HG02885 (cell line): ENCODE results near the gene SPACA5B.
"Not testable (repeated sequence)": the region's sequence is repeated elsewhere in the genome, so short reads cannot be mapped to it uniquely, and the experiment has no call there.

ENCODE experiments used
- ATAC-seq: cut with Tn5 transposase; IDR thresholded peaks from one replicate; pipeline ENCODE4 v1.9.1; 2021; ENCODE audit warnings: mild to moderate bottlenecking; ENCODE audit not compliant: unreplicated experiment, poor library complexity

The SPACA5B gene

DNA sequence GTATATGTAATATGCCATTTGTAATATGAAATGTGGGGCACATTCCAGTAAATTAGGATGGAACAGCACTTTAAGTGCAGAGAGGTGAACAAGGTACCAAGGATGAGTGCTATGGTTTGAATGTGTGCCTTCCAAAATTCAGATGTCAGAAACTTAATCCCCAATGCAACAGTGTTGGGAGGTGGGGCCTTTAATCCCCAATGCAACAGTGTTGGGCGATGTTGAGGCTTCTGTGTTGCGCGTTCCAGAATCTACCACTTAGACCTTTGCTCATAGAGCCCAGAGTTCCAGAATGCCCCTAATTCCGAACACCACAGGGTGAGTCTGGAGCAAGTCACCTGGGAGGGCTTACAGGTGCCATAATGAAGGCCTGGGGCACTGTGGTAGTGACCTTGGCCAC lies at the start of gene SPACA5B:
Gene SPACA5B (plus strand): TSS at position 301 of the 400 bp plus-strand sequence. CDS start 62 bp downstream, at position 363.
- ATAC-seq: not testable (repeated sequence)

GRCh38 chrX:48083212-48083611 lies 47.2 kb upstream of the SPACA5B start:
- peak; percentile 83 for ATAC-seq

GRCh38 chrX:48083706-48084105 lies 46.7 kb upstream of the SPACA5B start:
- no peak for ATAC-seq

DNA sequence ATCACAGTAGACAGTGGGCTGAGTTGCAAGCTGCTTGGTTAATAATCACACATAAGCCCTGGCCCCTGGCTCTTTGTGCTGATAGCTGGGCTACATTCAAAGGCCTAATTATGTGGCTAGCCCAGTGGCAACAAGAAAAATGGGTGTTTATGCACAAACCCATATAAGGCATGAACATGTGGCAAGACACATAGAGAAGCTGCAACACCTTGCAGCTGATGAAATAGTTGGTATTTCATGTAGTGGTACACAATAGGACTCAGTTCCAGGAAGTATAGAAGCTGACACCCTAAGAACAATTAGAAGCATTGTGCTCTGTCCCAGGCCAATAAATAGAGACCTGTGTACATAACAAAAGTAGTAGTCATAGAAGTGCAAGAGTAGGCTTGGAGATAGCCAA lies 44.3 kb upstream of the SPACA5B start:
- no peak for ATAC-seq

DNA sequence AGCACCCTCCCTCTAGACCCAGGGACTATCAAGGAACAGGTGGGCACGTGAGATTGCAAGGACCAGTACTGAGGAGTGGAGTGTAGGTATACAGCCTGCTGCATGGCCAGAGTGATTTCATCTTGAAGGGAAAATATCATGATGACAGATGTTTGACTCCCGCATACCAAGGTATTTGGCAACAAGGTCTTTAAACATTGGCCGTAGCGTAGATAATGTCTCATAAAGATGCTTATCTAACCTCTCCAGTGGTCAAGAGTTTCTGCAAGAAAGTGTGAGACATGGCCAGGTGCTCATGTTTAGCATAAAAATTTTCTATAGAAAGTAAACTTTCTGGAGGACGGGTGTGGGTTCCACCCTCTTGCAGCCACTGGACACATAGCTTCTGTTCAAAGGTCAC lies 40.3 kb upstream of the SPACA5B start:
- ATAC-seq: no peak

GRCh38 chrX:48092558-48092957 lies 37.9 kb upstream of the SPACA5B start:
- ATAC-seq: not testable (repeated sequence)

GRCh38 chrX:48101443-48101842 lies 29.0 kb upstream of the SPACA5B start:
- no peak for ATAC-seq

DNA sequence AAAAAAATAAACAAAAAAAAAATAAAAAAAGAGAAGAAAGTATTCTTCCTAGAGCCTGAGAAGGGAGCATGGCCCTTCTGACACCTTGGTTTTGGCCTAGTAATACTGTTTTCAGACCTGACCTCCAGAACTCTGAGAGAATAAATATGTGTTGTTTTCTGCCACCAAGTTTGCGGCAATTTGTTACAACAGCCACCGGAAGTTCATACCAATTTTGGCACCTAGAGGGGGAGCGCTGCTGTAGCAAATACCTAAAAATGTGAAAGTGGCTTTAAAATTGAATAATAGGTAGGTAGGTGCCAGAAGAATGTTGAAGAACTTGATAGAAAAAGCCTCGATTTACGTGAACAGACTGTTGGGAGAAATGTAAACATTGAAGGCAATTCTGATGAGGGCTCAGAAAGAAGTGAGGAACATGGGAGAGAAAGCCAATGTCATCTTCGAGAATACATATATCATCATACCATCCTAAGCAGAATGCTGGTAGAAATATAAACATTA lies 27.5 kb upstream of the SPACA5B start:
- ATAC-seq: no peak

DNA sequence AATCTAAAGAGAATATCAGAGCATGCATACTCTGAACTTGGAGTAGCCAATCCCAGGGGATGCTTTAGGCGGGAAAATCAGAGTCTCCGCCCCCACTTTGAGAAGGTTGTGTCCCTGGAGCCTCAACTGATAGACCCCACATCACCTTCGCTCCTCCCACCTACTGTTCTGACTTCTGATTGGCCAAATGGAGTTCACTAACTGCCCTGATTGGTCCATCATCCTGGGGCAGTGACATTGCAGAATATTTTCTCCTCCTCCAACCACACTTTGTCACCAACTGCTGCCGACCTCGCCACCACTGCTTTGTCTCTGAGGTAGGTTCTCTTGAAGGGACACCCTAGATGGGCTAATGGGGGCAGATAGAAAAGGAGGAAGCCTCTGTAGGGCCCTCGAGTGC lies 22.7 kb upstream of the SPACA5B start:
- ATAC-seq: no peak

- not testable (repeated sequence) for ATAC-seq
Observed at GRCh38 chrX:48125286-48125685, 5.1 kb upstream of the SPACA5B start.

- not testable (repeated sequence) for ATAC-seq
Observed at GRCh38 chrX:48132308-48132844, 1.9 kb downstream of the SPACA5B start.

- not testable (repeated sequence) for ATAC-seq
Observed at GRCh38 chrX:48139076-48139475, 8.7 kb downstream of the SPACA5B start.

DNA sequence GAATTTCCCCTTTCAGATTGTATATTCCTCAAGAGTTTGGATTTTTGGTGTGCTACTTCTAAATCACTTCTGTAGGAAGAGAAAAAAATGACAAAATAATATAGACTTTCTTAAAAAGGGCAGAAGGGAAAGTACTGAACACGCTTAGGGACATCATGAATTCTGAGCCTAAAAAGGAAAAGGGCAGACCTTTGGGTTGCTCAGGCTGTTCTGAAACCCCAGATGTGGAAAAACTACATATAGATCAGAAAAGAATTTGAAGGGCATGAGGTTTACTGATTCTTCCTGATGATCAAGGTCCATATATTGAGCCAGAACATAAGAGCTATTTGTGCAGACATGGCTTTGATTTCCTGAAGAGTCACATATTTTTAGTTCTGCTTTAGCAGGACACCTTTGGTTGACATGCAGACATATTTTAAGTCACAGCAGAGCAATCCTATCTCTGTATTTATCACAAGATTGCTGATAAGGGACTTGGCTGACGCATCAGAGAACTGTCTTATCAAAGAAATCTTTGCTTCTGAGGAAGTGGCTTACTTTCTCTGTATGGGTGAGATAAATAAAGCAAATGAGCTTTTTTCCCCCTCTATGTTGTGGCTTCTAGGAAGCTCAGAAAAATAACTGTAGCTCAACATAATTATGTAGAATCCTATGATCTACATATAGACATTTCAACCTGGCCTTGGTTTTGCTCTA lies 11.5 kb downstream of the SPACA5B start:
- ATAC-seq: not testable (repeated sequence)

DNA sequence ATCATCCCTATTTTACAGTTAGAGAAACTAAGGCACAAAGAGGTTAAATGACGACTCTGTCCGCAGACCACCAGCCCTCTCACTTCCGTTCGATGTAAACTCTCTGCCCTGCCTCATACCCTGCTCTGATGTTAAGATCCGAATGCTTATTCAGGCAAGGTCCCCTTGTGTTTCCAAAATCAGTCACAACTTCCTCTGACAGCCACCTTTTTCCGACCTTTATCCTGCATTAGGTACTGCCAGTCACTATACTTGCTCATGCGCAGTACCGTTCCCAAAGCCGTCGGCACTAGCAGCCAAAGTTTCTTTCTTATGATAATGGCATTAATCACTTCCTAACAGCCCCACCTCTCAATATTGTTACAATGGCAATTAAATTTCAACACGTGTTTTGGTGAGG lies 12.3 kb downstream of the SPACA5B start:
- ATAC-seq: not testable (repeated sequence)

- no peak for ATAC-seq
Observed at GRCh38 chrX:48153769-48154168, 23.3 kb downstream of the SPACA5B start.

GRCh38 chrX:48154796-48155195 lies 24.4 kb downstream of the SPACA5B start:
- no peak for ATAC-seq

DNA sequence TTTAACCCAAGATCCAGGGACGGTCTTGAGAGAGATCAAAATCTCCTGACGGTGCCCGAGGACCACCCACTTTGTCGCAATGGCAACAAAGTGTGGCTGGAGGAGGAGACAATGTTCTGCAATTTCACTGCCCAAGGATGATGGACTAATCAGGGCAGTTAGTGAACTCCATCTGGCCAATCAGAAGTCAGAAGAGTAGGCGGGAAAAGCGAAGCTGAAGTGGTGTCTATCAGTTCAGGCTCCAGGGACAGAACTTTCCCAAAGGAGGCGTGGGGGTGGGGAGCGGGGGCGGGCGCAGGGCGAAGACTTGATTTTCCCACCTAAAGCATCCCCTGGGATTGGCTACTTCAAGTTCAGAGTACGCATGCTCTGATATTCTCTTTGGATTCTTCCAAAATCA lies 25.6 kb downstream of the SPACA5B start:
- no peak for ATAC-seq

GRCh38 chrX:48165241-48165640 lies 34.8 kb downstream of the SPACA5B start:
- ATAC-seq: no peak

DNA sequence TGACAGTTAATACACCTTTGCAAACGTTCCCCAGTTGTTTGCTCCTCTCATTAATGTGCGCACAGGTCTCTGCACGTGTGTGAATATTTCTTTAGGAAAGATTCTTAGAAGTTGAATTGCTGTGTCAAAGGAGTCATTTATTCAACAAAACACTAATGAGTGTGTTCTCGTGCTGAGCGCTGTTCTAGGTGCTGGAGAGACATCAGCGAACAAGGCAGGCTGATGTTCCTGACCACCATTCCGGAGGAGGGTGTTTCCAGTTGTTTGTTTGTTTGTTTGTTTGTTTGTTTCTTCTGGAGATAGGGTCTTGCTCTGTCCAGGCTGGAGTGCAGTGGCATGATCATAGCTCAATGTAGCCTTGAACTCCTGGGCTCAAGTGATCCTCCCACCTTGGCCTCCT lies 35.9 kb downstream of the SPACA5B start:
- ATAC-seq: not testable (repeated sequence)

DNA sequence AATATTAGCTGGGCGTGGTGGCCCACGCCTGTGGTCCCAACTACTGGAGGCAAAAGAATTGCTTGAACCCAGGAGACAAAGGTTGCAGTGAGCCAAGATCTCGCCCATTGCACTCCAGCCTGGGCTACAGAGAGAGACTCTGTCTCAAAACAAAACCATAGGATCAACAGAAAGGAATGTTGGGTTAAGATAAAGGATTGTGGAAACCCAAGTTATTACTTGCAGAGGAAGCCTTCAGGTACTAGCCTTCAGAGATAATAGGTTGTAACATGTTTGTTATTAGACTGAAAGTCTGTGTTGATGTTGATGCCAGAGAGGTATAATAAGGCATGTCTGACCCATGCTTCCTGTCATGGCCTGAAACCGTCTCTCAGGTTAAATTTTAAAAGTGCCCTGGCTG lies 49.3 kb downstream of the SPACA5B start:
- ATAC-seq: no peak

DNA sequence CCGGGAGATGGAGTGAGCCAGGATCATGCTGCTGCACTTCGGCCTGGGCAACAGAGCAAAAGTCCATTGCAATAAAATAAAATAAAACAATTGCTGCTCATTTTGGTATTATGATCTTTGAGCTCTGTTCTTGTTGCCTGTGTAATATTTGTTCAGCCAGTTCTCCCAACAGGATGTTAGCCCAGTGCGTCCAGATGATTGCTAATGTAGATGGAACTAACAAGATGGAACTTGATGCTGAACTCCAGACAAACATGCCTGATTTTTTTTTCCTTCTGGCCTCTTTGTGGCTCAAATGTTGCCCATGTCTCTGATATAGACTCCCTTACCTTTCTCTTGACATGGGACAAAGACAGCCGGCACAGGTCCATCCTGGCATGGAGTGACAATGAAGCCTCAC lies 50.4 kb downstream of the SPACA5B start:
- ATAC-seq: no peak

DNA sequence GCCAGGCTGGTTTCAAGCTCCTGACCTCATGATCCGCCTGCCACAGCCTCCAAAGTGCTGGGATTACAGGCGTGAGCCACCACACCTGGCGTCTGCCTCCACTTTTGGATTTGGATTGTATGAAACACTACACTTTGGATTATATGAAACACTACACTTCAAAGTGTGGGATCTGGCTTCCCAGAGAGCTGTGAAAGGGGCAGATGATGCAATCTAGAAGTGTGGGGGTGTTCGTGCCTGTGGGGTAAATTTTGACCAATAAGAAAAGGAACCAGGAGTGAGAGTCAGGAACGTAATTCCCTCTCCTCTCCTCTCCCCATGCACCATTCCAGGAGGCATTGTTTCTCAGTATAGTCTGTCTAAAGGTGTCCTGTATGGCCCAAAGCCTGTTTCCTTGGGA lies 51.5 kb downstream of the SPACA5B start:
- not testable (repeated sequence) for ATAC-seq
